Erythroblast (primary cell): ENCODE results near the gene NEK8.

ENCODE experiments used
- GATA1 ChIP-seq: IDR thresholded peaks from 2 replicates; pipeline ENCODE4 v1.6.1; 2011; ENCODE audit warnings: low read depth, mild to moderate bottlenecking, control low read depth, low read length, moderate library complexity
- POLR2A ChIP-seq: IDR thresholded peaks from 2 replicates; pipeline ENCODE4 v1.6.1; 2011; ENCODE audit warnings: mild to moderate bottlenecking, low read length

- TF ChIP-seq POLR2A (no peak), GATA1 (no peak)
Observed at GRCh38 chr17:28765038-28765437, 36.5 kb downstream of the NEK8 start.
